HG03280 (cell line): Measurements from ENCODE around the gene B3GNT3.

Experiments
- ATAC-seq: cut with Tn5 transposase; IDR thresholded peaks from one replicate; pipeline ENCODE4 v1.9.1; 2021; ENCODE audit warnings: mild to moderate bottlenecking, moderate library complexity; ENCODE audit not compliant: unreplicated experiment

B3GNT3 gene

GRCh38 chr19:17859533-17860330 lies 64.8 kb downstream of the B3GNT3 start, which contains the start of gene RPL18A:
RPL18A (plus strand) TSS chr19:17859910; CDS start chr19:17859957, 47 bp downstream.
- ATAC-seq = peak; percentile 93

DNA sequence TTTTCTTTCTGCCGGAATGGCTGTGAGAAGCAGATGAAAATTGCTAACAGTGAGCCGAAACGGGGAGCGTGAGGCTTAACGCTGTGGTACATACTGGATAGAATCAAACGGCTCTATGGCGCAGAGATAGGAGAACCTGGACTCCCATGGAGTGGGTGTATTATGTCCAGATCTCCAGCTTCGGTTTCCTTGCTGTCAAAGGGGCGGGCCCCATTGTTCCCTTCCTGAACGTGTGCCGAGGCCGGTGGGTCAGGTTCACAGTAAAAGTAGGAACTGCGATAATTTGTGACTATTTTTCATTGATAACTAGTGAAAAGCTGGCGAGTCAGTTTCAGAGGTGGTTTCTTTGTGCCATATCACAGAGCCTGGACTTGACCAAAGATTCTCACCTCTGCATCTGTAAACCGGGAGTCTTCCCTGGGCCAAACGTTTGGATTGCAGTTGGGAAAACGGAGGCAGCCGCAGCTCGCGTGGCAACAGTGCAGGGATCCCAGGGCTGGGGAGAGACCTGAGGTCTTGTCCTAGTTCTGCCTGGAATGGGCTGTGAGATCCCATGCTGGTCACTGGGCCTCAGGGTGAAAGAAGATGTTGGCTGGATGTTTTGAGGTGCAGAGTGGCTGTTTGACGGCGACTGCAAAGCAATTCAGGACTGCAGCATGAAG lies 65.5 kb downstream of the B3GNT3 start:
- no peak for ATAC-seq

DNA sequence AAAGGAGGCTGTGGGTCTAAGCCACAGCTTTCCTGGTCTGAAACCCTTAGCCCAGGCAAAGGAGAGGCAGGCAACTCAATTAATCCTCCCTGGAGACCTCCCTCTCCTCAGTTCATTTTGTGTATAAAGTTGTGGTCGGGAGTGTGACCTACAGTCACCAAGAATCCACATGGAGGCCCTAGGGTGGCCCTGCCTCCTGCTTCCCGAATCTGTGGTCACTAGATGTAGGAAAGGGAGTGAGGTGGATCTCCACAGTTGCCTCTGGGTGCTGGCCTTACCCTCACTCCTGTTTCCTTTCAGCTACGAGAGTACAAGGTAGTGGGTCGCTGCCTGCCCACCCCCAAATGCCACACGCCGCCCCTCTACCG lies 66.0 kb downstream of the B3GNT3 start:
- no peak for ATAC-seq

DNA sequence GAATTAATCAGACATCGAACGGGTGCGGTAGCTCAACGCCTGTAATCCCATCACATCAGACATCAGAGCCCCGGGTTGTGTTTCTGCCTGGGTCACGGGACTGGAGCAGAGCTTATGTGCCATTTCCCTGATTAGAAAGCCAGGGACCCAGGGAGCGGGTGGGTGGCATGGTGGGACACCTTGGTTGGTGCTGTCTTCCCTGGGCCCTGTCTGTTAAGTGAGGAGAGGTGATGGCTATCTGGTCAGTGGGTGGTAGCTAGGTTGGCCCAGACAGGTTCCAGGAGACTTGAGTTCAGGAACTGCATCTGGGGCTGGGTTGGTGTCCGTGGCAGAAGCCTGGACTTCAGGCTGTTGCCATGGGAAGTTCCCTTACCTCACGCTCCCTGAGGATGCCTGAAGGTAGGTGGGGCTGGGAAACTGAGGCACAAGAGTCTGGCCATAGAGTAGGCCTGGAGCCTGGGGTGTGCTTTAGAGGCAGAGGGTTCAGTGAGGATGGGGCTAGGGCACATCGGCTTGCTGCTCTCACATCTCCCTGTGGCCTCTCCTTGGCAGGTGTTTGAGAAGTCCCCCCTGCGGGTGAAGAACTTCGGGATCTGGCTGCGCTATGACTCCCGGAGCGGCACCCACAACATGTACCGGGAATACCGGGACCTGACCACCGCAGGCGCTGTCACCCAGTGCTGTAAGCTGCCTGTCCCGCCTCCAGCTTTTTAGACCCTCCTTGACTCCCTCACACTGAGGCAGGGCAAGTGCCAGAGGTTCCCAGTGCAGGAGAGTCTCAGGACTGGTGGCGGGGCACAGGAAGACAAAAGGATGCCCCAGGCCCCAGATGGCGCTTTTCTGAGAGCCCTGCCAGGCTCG lies 66.8 kb downstream of the B3GNT3 start:
- no peak for ATAC-seq

DNA sequence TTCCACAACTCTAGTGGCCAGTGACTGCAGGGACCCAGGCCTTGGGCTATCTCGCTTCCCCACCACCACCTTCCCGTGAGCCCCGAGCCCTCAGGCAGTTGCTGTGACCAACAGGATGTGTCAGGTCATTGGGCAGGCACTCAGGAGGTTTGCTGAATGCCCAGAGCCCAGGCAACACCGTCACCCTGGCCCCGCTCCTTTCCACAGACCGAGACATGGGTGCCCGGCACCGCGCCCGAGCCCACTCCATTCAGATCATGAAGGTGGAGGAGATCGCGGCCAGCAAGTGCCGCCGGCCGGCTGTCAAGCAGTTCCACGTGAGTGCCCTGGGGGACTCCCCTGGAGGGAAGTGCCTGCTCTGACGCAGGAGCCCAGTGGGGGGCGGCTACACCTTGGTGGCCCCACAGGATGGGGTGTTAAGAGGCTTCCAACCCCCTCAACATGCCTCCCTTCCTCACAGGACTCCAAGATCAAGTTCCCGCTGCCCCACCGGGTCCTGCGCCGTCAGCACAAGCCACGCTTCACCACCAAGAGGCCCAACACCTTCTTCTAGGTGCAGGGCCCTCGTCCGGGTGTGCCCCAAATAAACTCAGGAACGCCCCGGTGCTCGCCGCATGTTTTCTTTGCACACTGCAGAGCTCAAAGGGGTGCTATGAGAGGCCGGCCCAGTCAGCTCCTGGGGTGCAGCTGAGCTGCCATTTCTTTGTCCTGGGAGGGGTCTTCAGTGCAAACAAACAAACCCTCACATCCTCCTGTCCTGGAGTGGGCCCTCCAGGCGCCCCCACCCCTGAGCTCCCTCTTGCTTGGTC lies 68.0 kb downstream of the B3GNT3 start:
- ATAC-seq = no peak
